ENCODE measurements around the gene UTF1.

UTF1 gene

GRCh38 chr10:133237588-133238465 lies 7.8 kb downstream of the UTF1 start, which contains the start of gene VENTX:
VENTX (plus strand) TSS chr10:133237855; CDS start chr10:133237915, 60 bp downstream.
- Histone ChIP-seq H3K27ac (ENCODE audit: poor library complexity, severe bottlenecking) (no peak within 1 kb of the TSS), H3K4me1 (ENCODE audit: insufficient read depth, poor library complexity, severe bottlenecking) (no peaks in the 10 kb centered on the region), H3K4me3 (ENCODE audit: severe bottlenecking) (no peak within 1 kb of the TSS), H3K36me3 (ENCODE audit: low read depth) (no peaks in the 10 kb centered on the region), H3K27me3 (ENCODE audit: insufficient read depth, poor library complexity, severe bottlenecking) (peaks cover 70% of the 10 kb centered on the region), H3K9me3 (ENCODE audit: severe bottlenecking) (no peaks in the 10 kb centered on the region)
- TF ChIP-seq, protein P1, sequence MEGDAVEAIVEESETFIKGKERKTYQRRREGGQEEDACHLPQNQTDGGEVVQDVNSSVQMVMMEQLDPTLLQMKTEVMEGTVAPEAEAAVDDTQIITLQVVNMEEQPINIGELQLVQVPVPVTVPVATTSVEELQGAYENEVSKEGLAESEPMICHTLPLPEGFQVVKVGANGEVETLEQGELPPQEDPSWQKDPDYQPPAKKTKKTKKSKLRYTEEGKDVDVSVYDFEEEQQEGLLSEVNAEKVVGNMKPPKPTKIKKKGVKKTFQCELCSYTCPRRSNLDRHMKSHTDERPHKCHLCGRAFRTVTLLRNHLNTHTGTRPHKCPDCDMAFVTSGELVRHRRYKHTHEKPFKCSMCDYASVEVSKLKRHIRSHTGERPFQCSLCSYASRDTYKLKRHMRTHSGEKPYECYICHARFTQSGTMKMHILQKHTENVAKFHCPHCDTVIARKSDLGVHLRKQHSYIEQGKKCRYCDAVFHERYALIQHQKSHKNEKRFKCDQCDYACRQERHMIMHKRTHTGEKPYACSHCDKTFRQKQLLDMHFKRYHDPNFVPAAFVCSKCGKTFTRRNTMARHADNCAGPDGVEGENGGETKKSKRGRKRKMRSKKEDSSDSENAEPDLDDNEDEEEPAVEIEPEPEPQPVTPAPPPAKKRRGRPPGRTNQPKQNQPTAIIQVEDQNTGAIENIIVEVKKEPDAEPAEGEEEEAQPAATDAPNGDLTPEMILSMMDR (IDR thresholded peaks at IDR 0.05; ENCODE audit: poor library complexity, severe bottlenecking), result no peak
- no peak for DNase-seq (ENCODE audit: low spot score)
- ATAC-seq (ENCODE audit: low read depth), result peak; percentile 8; the same call in 1 of the 3 replicates

GRCh38 chr10:133238466-133238804 lies 8.4 kb downstream of the UTF1 start:
- TF ChIP-seq, protein P1 (IDR thresholded peaks at IDR 0.05; ENCODE audit: poor library complexity, severe bottlenecking), result no peak
- DNase-seq (ENCODE audit: low spot score) (no peak), ATAC-seq (ENCODE audit: low read depth) (no peak)
- H3K9me3 ChIP-seq (ENCODE audit: severe bottlenecking), result no peaks in the 10 kb centered on the region
- no peak overlapping the region for H3K4me3 ChIP-seq (ENCODE audit: severe bottlenecking)
- H3K4me1 ChIP-seq (ENCODE audit: insufficient read depth, poor library complexity, severe bottlenecking), result no peaks in the 10 kb centered on the region
- peaks cover 66% of the 10 kb centered on the region for H3K27me3 ChIP-seq (ENCODE audit: insufficient read depth, poor library complexity, severe bottlenecking)
- H3K36me3 ChIP-seq (ENCODE audit: low read depth), result no peaks in the 10 kb centered on the region
- H3K27ac ChIP-seq (ENCODE audit: poor library complexity, severe bottlenecking), result no peak overlapping the region

DNA sequence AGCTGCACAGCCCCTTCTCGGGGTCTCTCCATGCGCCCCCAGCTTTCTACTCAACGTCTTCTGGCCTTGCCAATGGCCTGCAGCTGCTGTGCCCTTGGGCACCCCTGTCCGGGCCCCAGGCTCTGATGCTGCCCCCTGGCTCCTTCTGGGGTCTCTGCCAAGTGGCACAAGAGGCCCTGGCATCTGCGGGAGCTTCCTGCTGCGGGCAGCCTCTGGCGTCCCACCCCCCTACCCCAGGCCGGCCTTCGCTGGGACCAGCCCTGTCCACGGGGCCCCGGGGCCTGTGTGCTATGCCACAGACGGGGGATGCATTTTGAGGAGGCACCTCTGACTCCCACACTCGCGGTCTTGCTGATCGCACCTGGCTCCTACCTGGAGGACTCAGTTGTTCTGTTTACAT lies 10.0 kb downstream of the UTF1 start:
- DNase-seq (ENCODE audit: low spot score), result no peak
- Histone ChIP-seq H3K27me3 (ENCODE audit: insufficient read depth, poor library complexity, severe bottlenecking) (peaks cover 55% of the 10 kb centered on the region), H3K36me3 (ENCODE audit: low read depth) (no peaks in the 10 kb centered on the region), H3K4me3 (ENCODE audit: severe bottlenecking) (no peak overlapping the region), H3K27ac (ENCODE audit: poor library complexity, severe bottlenecking) (no peak overlapping the region), H3K9me3 (ENCODE audit: severe bottlenecking) (no peaks in the 10 kb centered on the region), H3K4me1 (ENCODE audit: insufficient read depth, poor library complexity, severe bottlenecking) (no peaks in the 10 kb centered on the region)
- no peak for ATAC-seq (ENCODE audit: low read depth)
- TF ChIP-seq, protein P1 (IDR thresholded peaks at IDR 0.05; ENCODE audit: poor library complexity, severe bottlenecking), result no peak

DNA sequence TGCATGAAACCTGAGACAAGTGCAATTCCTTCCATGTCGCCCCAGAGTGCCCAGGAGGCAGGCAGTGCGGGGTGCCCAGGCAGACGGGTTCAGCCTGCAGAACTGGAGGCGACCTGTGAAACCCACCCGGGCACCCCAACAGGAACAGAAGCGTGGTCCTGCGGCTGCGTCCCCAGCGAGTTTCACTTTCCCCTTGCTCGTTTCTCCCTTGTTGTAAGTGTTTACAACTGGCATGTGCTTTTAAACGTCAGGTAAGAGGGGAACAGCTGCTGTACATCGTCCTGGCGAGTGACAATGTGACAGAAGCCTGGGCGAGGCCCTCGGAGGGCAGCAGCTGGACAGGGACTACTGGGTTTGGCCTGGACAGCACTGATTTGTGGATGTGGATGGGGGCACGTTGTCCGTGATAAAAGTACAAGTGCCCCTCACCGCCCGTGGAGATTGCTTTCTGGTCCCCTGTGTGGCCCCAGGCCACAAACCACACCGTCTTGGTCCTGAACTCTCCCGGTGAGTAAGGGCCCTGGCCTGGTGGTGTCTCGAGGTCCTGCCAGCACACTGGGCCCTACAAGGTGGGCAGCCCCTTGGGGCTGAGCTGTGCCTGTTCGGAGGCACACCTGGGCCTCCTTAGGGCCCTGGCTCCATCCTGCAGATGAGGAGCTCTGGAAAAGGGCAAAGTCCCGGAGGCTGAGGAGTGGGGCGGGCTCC lies 11.6 kb downstream of the UTF1 start:
- H3K9me3 ChIP-seq (ENCODE audit: severe bottlenecking), result no peaks in the 10 kb centered on the region
- no peak overlapping the region for H3K27ac ChIP-seq (ENCODE audit: poor library complexity, severe bottlenecking)
- H3K4me1 ChIP-seq (ENCODE audit: insufficient read depth, poor library complexity, severe bottlenecking), result no peaks in the 10 kb centered on the region
- TF ChIP-seq, protein P1 (IDR thresholded peaks at IDR 0.05; ENCODE audit: poor library complexity, severe bottlenecking), result no peak
- DNase-seq (ENCODE audit: low spot score), result no peak
- no peak overlapping the region for H3K4me3 ChIP-seq (ENCODE audit: severe bottlenecking)
- ATAC-seq (ENCODE audit: low read depth), result no peak
- peaks cover 39% of the 10 kb centered on the region for H3K27me3 ChIP-seq (ENCODE audit: insufficient read depth, poor library complexity, severe bottlenecking)
- H3K36me3 ChIP-seq (ENCODE audit: low read depth), result no peaks in the 10 kb centered on the region

Data from RWPE2 (cell line).